ENCODE results near the gene OLFML2A. TPM values are rescaled to one million over a fixed set of nuclear protein-coding genes. Genes with fewer than 3 reads are reported as not detected.

Gene OLFML2A
- total and polyA plus RNA-seq, 2 of the 13 experiments (the other 11 are each of a cell fraction or from before 2014, with no cell fraction given): 0.01 to 0.02 TPM

DNA sequence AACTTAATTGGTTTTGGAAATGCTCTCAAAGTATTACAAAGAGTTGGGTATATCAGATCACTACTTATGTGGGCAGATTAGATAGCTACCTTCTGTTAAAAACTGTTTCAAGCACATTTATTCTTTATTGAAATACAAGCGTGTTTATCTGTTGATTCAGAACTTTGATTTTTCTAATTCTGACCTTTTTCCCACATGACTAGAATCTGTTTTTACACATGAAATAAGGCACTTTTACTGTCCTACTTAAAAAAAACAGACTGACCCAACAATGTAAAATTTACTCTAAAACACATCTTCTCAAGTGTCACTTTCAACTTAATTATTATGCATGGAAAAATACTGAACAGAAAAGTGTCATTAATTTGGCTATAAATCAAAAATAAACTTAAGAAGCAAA lies 10.6 kb upstream of the OLFML2A start:
- 95% methylated on average over 1 of the region's 1 CpG for WGBS (ENCODE audit: low lambda C conversion rate)
- no peak overlapping the region for H3K4me2 ChIP-seq (ENCODE audit: low read depth, low read length)

More for the DNA sequence above, 10.6 kb upstream of the OLFML2A start:
- Histone ChIP-seq H3K9me3 (ENCODE audit: low read length) (no peaks in the 10 kb centered on the region), H3K36me3 (replicated peaks in 1 of 2; ENCODE audit: control insufficient read depth in 1 of 2, insufficient read depth in 2 of 2, low read length in 2 of 2) (no peaks in the 10 kb centered on the region), H4K20me1 (ENCODE audit: insufficient read depth, low read length) (peaks cover 21% of the 10 kb centered on the region; the same call in 1 of the 2 replicates), H3K9ac (ENCODE audit: insufficient read depth, low read depth, low read length) (no peak overlapping the region), H3K79me2 (ENCODE audit: insufficient read depth, low read length) (peaks cover 91% of the 10 kb centered on the region), H3K27me3 (ENCODE audit: control insufficient read depth in 1 of 2, insufficient read depth in 2 of 2, low read length in 2 of 2) (no peaks in the 10 kb centered on the region; a peak in 1 of 5 replicates), H3K4me1 (ENCODE audit: insufficient read depth, low read length) (peaks cover 52% of the 10 kb centered on the region), H3K4me3 (replicated peaks in 1 of 3; ENCODE audit: insufficient read depth in 1 of 3, low read depth in 2 of 3, low read length in 3 of 3) (no peak overlapping the region), H3K27ac (ENCODE audit: extremely low read length, insufficient read depth, low read length) (no peak overlapping the region), H2AFZ (ENCODE audit: low read length) (no peak overlapping the region)
- FAIRE-seq: no peak
- TF ChIP-seq ZNF614 (CRISPR knock-in tag; IDR thresholded peaks at IDR 0.05; ENCODE audit: borderline replicate concordance) (no peak), ZNF598 (CRISPR knock-in tag; IDR thresholded peaks at IDR 0.05; ENCODE audit: borderline replicate concordance) (no peak), ATRX (CRISPR knock-in tag; IDR thresholded peaks at IDR 0.05; ENCODE audit: borderline replicate concordance) (no peak), ZNF441 (CRISPR knock-in tag; IDR thresholded peaks at IDR 0.05; ENCODE audit: borderline replicate concordance) (no peak), ELF4 (CRISPR knock-in tag; IDR thresholded peaks at IDR 0.05; ENCODE audit: borderline replicate concordance) (no peak), ZNF234 (CRISPR knock-in tag; conservative IDR thresholded peaks at IDR 0.05) (no peak), ZBTB8A (CRISPR knock-in tag; IDR thresholded peaks at IDR 0.05; ENCODE audit: borderline replicate concordance, low read depth) (no peak), NCOR1 (IDR thresholded peaks at IDR 0.05; ENCODE audit: borderline replicate concordance, low read length) (no peak), HINFP (CRISPR knock-in tag; IDR thresholded peaks at IDR 0.05; ENCODE audit: low read depth) (no peak), TOE1 (CRISPR knock-in tag; IDR thresholded peaks at IDR 0.05) (no peak)
- TF ChIP-seq, protein P1, sequence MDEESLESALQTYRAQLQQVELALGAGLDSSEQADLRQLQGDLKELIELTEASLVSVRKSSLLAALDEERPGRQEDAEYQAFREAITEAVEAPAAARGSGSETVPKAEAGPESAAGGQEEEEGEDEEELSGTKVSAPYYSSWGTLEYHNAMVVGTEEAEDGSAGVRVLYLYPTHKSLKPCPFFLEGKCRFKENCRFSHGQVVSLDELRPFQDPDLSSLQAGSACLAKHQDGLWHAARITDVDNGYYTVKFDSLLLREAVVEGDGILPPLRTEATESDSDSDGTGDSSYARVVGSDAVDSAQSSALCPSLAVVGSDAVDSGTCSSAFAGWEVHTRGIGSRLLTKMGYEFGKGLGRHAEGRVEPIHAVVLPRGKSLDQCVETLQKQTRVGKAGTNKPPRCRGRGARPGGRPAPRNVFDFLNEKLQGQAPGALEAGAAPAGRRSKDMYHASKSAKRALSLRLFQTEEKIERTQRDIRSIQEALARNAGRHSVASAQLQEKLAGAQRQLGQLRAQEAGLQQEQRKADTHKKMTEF (CRISPR knock-in tag; IDR thresholded peaks at IDR 0.05): no peak
- ChIA-PET POLR2A (interaction anchor here (1.3 kb wide), 1 partner anchor 96 kb away, joined by 3 read pairs; no protein-coding TSS in a partner anchor), CTCF (ENCODE audit: low intra/inter-chr PET ratio, low total read pairs) (interaction anchor here (2.5 kb wide), 1 partner anchor 149 kb away, joined by 7 read pairs; no protein-coding TSS in a partner anchor)
- no TSS peak for BruUV-seq (replicated peaks)
- in situ Hi-C loops (cut with HindIII; ENCODE audit: extremely low pct_ligation_motif_present, low pct_unique_long_range_greater_than_20kb): no loop called here
- no peak for ATAC-seq
- DNase-seq (ENCODE audit: low spot score): no peak
- intact Hi-C loops (cut with micrococcal nuclease; ENCODE audit: unreplicated experiment): no loop called here

Data from HepG2 (cell line).